A549 (cell line): Measurements from ENCODE around the gene DISC1. TPM values are rescaled to one million over a fixed set of nuclear protein-coding genes. Genes with fewer than 3 reads are reported as not detected.

Experiments used
- ATAC-seq, 2 experiments: fragments of 200-7000 bp in 1 of 2; fragments of >200 bp in 1 of 2; cut with Nextera tagmentation in 1 of 2; cut with Tn5 transposase in 1 of 2; 3 replicates each; pipeline versions ENCODE4 v1.8.0 to v1.9.1; 2018 to 2020; ENCODE audit warnings: mild to moderate bottlenecking in 1 of 2, moderate library complexity in 1 of 2
- CTCF ChIA-PET: fragments of 300-600 bp; sonication (Branson Sonifier 250); formaldehyde crosslinking; extraction: SDS; loops from one replicate; lab custom pipeline; 2021; ENCODE audit warnings: antibody characterized with exemption, inconsistent platforms; lab: Yijun Ruan, JAX
- POLR2A ChIA-PET: fragments of 350-600 bp; formaldehyde crosslinking; extraction: SDS; loops from one replicate; lab custom pipeline; 2021; ENCODE audit warnings: antibody characterized with exemption, inconsistent platforms; lab: Yijun Ruan, JAX
- DNase-seq, 2 experiments: peaks; one replicate each; pipeline versions ENCODE4 v3.0.0 to v3.0.0-alpha.2; 2011 to 2016; ENCODE audit warnings: low read depth in 1 of 2, low spot score in 1 of 2
- FAIRE-seq: peaks from 2 replicates; lab custom pipeline; 2011; peaks lifted over from hg19 to GRCh38; lab: Jason Lieb, UNC
- H3K27ac ChIP-seq, 2 experiments: fragments of >200 bp; sonication (Bioruptor Twin); formaldehyde crosslinking; 3 replicates each; pipeline ENCODE4 v1.5.1; 2016 to 2017
- H3K4me1 ChIP-seq: fragments of >200 bp; sonication (Bioruptor Twin); formaldehyde crosslinking; 3 replicates; pipeline ENCODE4 v1.6.1; 2016
- H3K4me2 ChIP-seq: fragments of >200 bp; sonication (Bioruptor Twin); formaldehyde crosslinking; 3 replicates; pipeline ENCODE4 v1.6.1; 2016
- H3K4me3 ChIP-seq: fragments of >200 bp; sonication (Bioruptor Twin); formaldehyde crosslinking; 3 replicates; pipeline ENCODE4 v1.5.1; 2016
- H3K9me3 ChIP-seq: fragments of >200 bp; sonication (Bioruptor Twin); formaldehyde crosslinking; 3 replicates; pipeline ENCODE4 v1.6.1; 2016
- BHLHE40 ChIP-seq: IDR thresholded peaks from 2 replicates; pipeline ENCODE4 v1.6.1; 2012; ENCODE audit warnings: low read depth, low read length, inconsistent platforms
- CTCF ChIP-seq: fragments of >200 bp; sonication (Bioruptor Twin); formaldehyde crosslinking; IDR thresholded peaks from 3 replicates; pipeline ENCODE4 v1.5.1; 2016
- EHF ChIP-seq: fragments of 250-450 bp; sonication (Bioruptor Pico); IDR thresholded peaks from 2 replicates; pipeline ENCODE4 v1.5.0; 2020; ENCODE audit warnings: mild to moderate bottlenecking
- EHMT2 ChIP-seq: fragments of 200-600 bp; sonication (generic); IDR thresholded peaks from 2 replicates; pipeline ENCODE4 v1.6.1; 2016; ENCODE audit warnings: antibody characterized with exemption, low read depth, mild to moderate bottlenecking, moderate library complexity
- EP300 ChIP-seq, 2 experiments: fragments of >200 bp; sonication (Bioruptor Twin); formaldehyde crosslinking; IDR thresholded peaks; 2 replicates in 1 of 2; 3 replicates in 1 of 2; pipeline ENCODE4 v1.6.1; 2016 to 2017
- FOXS1 ChIP-seq: fragments of 250-450 bp; sonication (Bioruptor Pico); IDR thresholded peaks from 2 replicates; pipeline ENCODE4 v1.5.0; 2020; ENCODE audit warnings: mild to moderate bottlenecking, moderate library complexity
- GATA3 ChIP-seq: IDR thresholded peaks from 2 replicates; pipeline ENCODE4 v1.6.1; 2012; ENCODE audit warnings: borderline replicate concordance
- JUNB ChIP-seq: fragments of >200 bp; sonication (Bioruptor Twin); formaldehyde crosslinking; IDR thresholded peaks from 2 replicates; pipeline ENCODE4 v1.6.1; 2016
- KDM1A ChIP-seq: fragments of 200-600 bp; sonication (generic); IDR thresholded peaks from 2 replicates; pipeline ENCODE4 v1.6.1; 2016; ENCODE audit warnings: low read depth, mild to moderate bottlenecking
- KDM5A ChIP-seq: fragments of 200-600 bp; sonication (generic); IDR thresholded peaks from 2 replicates; pipeline ENCODE4 v1.6.1; 2016; ENCODE audit warnings: antibody characterized with exemption, mild to moderate bottlenecking
- MAFK ChIP-seq: fragments of 450-650 bp; IDR thresholded peaks from 2 replicates; pipeline ENCODE4 v1.6.1; 2014; ENCODE audit not compliant: partially characterized antibody
- MYC ChIP-seq: IDR thresholded peaks from 2 replicates; pipeline ENCODE4 v1.6.1; 2012; ENCODE audit warnings: mild to moderate bottlenecking, inconsistent platforms, low read length, improper control_type of control experiment, borderline replicate concordance
- NFE2L2 ChIP-seq: fragments of 150-350 bp; conservative IDR thresholded peaks from 2 replicates; pipeline ENCODE4 v1.6.1; 2014; ENCODE audit warnings: low read length
- NR3C1 ChIP-seq: fragments of >200 bp; sonication (Bioruptor Twin); formaldehyde crosslinking; IDR thresholded peaks from 3 replicates; pipeline ENCODE4 v1.6.1; 2017
- POLR2A ChIP-seq: IDR thresholded peaks from 2 replicates; pipeline ENCODE4 v1.6.1; 2012; ENCODE audit warnings: mild to moderate bottlenecking, low read length
- POLR2AphosphoS2 ChIP-seq: conservative IDR thresholded peaks from 2 replicates; pipeline ENCODE4 v1.6.1; 2012; ENCODE audit warnings: low read length, improper control_type of control experiment, inconsistent platforms
- RAD21 ChIP-seq, 2 experiments: fragments of >200 bp in 1 of 2; sonication (Bioruptor Twin) in 1 of 2; formaldehyde crosslinking in 1 of 2; IDR thresholded peaks in 1 of 2; conservative IDR thresholded peaks in 1 of 2; 2 replicates in 1 of 2; 3 replicates in 1 of 2; pipeline ENCODE4 v1.6.1; 2012 to 2018; ENCODE audit warnings: inconsistent platforms in 1 of 2
- RARB ChIP-seq: fragments of 250-450 bp; sonication (Bioruptor Pico); IDR thresholded peaks from 2 replicates; pipeline ENCODE4 v1.8.0; 2021; ENCODE audit warnings: mild to moderate bottlenecking, moderate library complexity
- RCOR1 ChIP-seq: fragments of 150-350 bp; IDR thresholded peaks from 2 replicates; pipeline ENCODE4 v1.6.1; 2014; ENCODE audit warnings: antibody characterized with exemption, low read length, low read depth
- SMC3 ChIP-seq: fragments of >200 bp; sonication (Bioruptor Twin); formaldehyde crosslinking; IDR thresholded peaks from 3 replicates; pipeline ENCODE4 v1.6.1; 2018; ENCODE audit warnings: inconsistent platforms
- WGBS: methylation state at CpG from one replicate; pipeline ENCODE4 v1.1.6; 2017; ENCODE audit errors: missing lambda C conversion rate; 5-methylcytosine and 5-hydroxymethylcytosine counted together
- polyA plus RNA-seq, 4 experiments: library from polyadenylated mRNA; depleted of rRNA in 3 of 4; stranded (reverse); fragments of >200 nt; fragmentation: RNase III in 1 of 4; extraction: RNeasy Plus Mini Kit Qiagen cat#74134 plus additional on column Dnase treatment in 1 of 4; gene quantifications; 2 replicates in 3 of 4; 3 replicates in 1 of 4; pipeline ENCODE4 v1.2.3, GENCODE V29; 2011 to 2017
- TF ChIP-seq, protein P1 (sequence below): IDR thresholded peaks from 2 replicates; pipeline ENCODE4 v1.6.1; 2012; ENCODE audit warnings: low read depth, borderline replicate concordance
- TF ChIP-seq, protein P2 (sequence below): fragments of 200-600 bp; sonication (generic); IDR thresholded peaks from 2 replicates; pipeline ENCODE4 v1.6.1; 2016; ENCODE audit warnings: antibody characterized with exemption, mild to moderate bottlenecking, moderate library complexity
- TF ChIP-seq, protein P3 (sequence below): fragments of >200 bp; sonication (Bioruptor Twin); formaldehyde crosslinking; IDR thresholded peaks from 3 replicates; pipeline ENCODE4 v1.6.1; 2016
- TF ChIP-seq, protein P4 (sequence below): fragments of 150-350 bp; IDR thresholded peaks from 2 replicates; pipeline ENCODE4 v1.6.1; 2014; ENCODE audit warnings: low read depth, mild to moderate bottlenecking, low read length

The DISC1 gene
- polyA plus RNA-seq, 2 of the 4 experiments (the other 2 are of a cell fraction) = 0.39 to 0.74 TPM

DNA sequence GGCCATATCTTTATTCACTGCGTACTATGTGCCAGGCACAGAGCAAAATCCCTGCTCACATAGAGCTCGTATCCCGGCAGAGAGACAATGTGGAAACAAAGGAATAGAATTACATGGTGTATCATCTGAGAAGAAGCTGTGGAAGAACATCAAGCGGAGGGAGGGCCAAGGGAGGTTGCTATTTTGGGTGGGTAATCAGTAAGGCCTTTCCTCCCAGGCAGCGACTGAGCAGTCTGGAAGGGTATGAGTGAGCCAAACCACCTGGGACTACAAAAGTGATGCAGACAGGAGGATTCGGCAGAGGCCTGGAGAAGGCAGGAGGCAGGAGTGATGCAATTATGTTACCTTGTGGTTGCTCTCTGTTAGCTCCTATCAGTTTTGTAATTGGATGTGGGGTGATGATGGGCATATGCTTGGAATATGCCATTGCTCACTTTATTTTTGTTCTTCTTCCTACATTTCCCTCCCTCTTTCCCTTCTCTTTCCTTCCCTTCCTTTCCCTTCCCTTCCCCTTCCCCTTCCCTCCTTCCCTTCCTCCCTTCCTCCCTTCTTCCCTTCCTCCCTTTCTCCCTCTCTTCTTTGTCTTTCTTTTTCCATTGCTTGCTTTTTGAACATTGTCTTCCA lies 172.9 kb downstream of the DISC1 start:
- Histone ChIP-seq H3K27ac (no peak overlapping the region), H3K9me3 (0 out of 3 replicates have a peak, but pooled peaks cover 4% of the 10 kb centered on the region), H3K4me3 (no peak overlapping the region), H3K4me2 (no peak overlapping the region), H3K4me1 (no peaks in the 10 kb centered on the region)
- FAIRE-seq (no peak), ATAC-seq (peak in 1 of 2 experiments; percentile 30; a peak in 1 of 6 replicates), DNase-seq (no peak)
- ChIA-PET CTCF (interaction anchor here (1.2 to 1.7 kb wide), 2 partner anchors 42 to 68 kb away, joined by 3 to 7 read pairs; no protein-coding TSS in a partner anchor), POLR2A (no interaction called here)
- no peak for TF ChIP-seq KDM1A
- TF ChIP-seq, protein P1, sequence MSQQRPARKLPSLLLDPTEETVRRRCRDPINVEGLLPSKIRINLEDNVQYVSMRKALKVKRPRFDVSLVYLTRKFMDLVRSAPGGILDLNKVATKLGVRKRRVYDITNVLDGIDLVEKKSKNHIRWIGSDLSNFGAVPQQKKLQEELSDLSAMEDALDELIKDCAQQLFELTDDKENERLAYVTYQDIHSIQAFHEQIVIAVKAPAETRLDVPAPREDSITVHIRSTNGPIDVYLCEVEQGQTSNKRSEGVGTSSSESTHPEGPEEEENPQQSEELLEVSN = no peak
- TF ChIP-seq EP300 (IDR thresholded peaks at IDR 0.05) = no peak
- TF ChIP-seq RCOR1 = no peak
- TF ChIP-seq, protein P2, sequence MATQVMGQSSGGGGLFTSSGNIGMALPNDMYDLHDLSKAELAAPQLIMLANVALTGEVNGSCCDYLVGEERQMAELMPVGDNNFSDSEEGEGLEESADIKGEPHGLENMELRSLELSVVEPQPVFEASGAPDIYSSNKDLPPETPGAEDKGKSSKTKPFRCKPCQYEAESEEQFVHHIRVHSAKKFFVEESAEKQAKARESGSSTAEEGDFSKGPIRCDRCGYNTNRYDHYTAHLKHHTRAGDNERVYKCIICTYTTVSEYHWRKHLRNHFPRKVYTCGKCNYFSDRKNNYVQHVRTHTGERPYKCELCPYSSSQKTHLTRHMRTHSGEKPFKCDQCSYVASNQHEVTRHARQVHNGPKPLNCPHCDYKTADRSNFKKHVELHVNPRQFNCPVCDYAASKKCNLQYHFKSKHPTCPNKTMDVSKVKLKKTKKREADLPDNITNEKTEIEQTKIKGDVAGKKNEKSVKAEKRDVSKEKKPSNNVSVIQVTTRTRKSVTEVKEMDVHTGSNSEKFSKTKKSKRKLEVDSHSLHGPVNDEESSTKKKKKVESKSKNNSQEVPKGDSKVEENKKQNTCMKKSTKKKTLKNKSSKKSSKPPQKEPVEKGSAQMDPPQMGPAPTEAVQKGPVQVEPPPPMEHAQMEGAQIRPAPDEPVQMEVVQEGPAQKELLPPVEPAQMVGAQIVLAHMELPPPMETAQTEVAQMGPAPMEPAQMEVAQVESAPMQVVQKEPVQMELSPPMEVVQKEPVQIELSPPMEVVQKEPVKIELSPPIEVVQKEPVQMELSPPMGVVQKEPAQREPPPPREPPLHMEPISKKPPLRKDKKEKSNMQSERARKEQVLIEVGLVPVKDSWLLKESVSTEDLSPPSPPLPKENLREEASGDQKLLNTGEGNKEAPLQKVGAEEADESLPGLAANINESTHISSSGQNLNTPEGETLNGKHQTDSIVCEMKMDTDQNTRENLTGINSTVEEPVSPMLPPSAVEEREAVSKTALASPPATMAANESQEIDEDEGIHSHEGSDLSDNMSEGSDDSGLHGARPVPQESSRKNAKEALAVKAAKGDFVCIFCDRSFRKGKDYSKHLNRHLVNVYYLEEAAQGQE = no peak
- TF ChIP-seq POLR2AphosphoS2 = no peak
- TF ChIP-seq EHF = no peak
- TF ChIP-seq RAD21 (conservative IDR thresholded peaks at IDR 0.05 in 1 of 2, IDR thresholded peaks at IDR 0.05 in 1 of 2) = no peak
- TF ChIP-seq JUNB = no peak
- TF ChIP-seq RARB (CRISPR knock-in tag) = no peak
- TF ChIP-seq KDM5A = no peak
- TF ChIP-seq BHLHE40 = no peak
- no peak for TF ChIP-seq CTCF
- TF ChIP-seq MAFK = no peak
- TF ChIP-seq NFE2L2 = no peak
- 75% methylated on average over 6 of the region's 6 CpGs for WGBS

DNA sequence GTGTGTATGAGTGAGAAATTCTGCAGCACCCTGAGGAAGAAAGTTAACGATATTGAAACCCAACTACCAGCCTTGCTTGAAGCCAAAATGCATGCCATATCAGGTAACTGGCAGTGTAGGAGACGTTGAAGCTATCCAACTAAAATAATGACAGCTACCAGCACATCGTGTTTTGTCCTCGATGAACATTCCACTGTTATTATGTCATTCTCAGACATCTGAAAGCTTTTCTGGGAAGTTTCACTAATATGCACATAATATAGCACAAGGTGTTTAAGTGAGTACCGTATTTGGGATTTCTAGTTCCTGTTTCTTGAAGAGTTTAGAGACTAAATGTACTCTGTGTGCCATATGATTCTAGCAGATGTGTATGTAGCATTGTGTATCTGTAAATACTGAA lies 173.5 kb downstream of the DISC1 start:
- 0 out of 3 replicates have a peak, but pooled peaks cover 4% of the 10 kb centered on the region for H3K9me3 ChIP-seq
- H3K27ac ChIP-seq = no peak overlapping the region
- WGBS = 58% methylated on average over 5 of the region's 5 CpGs
- no peaks in the 10 kb centered on the region for H3K4me1 ChIP-seq
- POLR2A ChIA-PET = no interaction called here
- no peak for TF ChIP-seq EP300 (IDR thresholded peaks at IDR 0.05)
- no peak for TF ChIP-seq EHMT2
- TF ChIP-seq KDM5A = no peak
- no peak for TF ChIP-seq JUNB
- TF ChIP-seq, protein P3, sequence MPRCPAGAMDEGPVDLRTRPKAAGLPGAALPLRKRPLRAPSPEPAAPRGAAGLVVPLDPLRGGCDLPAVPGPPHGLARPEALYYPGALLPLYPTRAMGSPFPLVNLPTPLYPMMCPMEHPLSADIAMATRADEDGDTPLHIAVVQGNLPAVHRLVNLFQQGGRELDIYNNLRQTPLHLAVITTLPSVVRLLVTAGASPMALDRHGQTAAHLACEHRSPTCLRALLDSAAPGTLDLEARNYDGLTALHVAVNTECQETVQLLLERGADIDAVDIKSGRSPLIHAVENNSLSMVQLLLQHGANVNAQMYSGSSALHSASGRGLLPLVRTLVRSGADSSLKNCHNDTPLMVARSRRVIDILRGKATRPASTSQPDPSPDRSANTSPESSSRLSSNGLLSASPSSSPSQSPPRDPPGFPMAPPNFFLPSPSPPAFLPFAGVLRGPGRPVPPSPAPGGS = no peak
- TF ChIP-seq FOXS1 = no peak
- TF ChIP-seq CTCF = no peak
- TF ChIP-seq SMC3 = no peak
- no peak for TF ChIP-seq POLR2A
- no peak for TF ChIP-seq NR3C1
- TF ChIP-seq, protein P4, sequence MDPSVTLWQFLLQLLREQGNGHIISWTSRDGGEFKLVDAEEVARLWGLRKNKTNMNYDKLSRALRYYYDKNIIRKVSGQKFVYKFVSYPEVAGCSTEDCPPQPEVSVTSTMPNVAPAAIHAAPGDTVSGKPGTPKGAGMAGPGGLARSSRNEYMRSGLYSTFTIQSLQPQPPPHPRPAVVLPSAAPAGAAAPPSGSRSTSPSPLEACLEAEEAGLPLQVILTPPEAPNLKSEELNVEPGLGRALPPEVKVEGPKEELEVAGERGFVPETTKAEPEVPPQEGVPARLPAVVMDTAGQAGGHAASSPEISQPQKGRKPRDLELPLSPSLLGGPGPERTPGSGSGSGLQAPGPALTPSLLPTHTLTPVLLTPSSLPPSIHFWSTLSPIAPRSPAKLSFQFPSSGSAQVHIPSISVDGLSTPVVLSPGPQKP = no peak
- no peak for TF ChIP-seq GATA3
- no peak for TF ChIP-seq MYC
- TF ChIP-seq, all 56 proteins: peak for 0
- ATAC-seq = no peak
- DNase-seq = no peak
- Histone ChIP-seq H3K4me2 (no peak overlapping the region), H3K4me3 (no peak overlapping the region)
- FAIRE-seq = no peak
- CTCF ChIA-PET = interaction anchor here (1.2 kb wide), 2 partner anchors 14 to 67 kb away, joined by 3 read pairs; no protein-coding TSS in a partner anchor
